Activated CD8-positive, alpha-beta T cell treated with anti-CD3 and anti-CD28 coated beads for 36 hours (primary cell): ENCODE results near the gene NRIP2. TPM values are rescaled to one million over a fixed set of nuclear protein-coding genes. Genes with fewer than 3 reads are reported as not detected.

Experiments used
- ATAC-seq: fragments of 200-7000 bp; cut with Tn5 transposase; one replicate; pipeline ENCODE4 v1.10.0; 2021; ENCODE audit warnings: mild to moderate bottlenecking, moderate library complexity
- CTCF ChIA-PET: fragments of 350-600 bp; sonication (Branson Sonifier 250); formaldehyde crosslinking; loops from one replicate; lab custom pipeline; 2021; ENCODE audit warnings: antibody characterized with exemption; lab: Charles Lee
- POLR2A ChIA-PET: fragments of 350-600 bp; sonication (Branson Sonifier 250); formaldehyde crosslinking; loops from one replicate; lab custom pipeline; 2021; ENCODE audit warnings: antibody characterized with exemption; lab: Charles Lee
- DNase-seq: peaks from one replicate; pipeline ENCODE4 v3.0.0-alpha.2; 2020
- H3K27ac Mint-ChIP-seq: one replicate; pipeline ENCODE4 v1.8.0; 2021; ENCODE audit warnings: mild to moderate bottlenecking, mixed read lengths
- H3K27me3 Mint-ChIP-seq: one replicate; pipeline ENCODE4 v1.8.0; 2021; ENCODE audit warnings: mixed read lengths
- H3K36me3 Mint-ChIP-seq: one replicate; pipeline ENCODE4 v1.8.0; 2021; ENCODE audit warnings: low read depth, mixed read lengths
- H3K4me1 Mint-ChIP-seq: one replicate; pipeline ENCODE4 v1.8.0; 2021; ENCODE audit warnings: low read depth, mixed read lengths
- H3K4me3 Mint-ChIP-seq: one replicate; pipeline ENCODE4 v1.8.0; 2021; ENCODE audit warnings: mild to moderate bottlenecking, moderate library complexity, mixed read lengths
- H3K9me3 Mint-ChIP-seq: one replicate; pipeline ENCODE4 v1.8.0; 2021; ENCODE audit warnings: mixed read lengths
- CTCF ChIP-seq: fragments of 200-600 bp; IDR thresholded peaks from one replicate; pipeline ENCODE4 v1.8.0; 2022; ENCODE audit warnings: antibody characterized with exemption, mild to moderate bottlenecking
- intact Hi-C: fragments of 100-400 bp; cut with micrococcal nuclease; formaldehyde crosslinking; loops from one replicate; pipeline ENCODE4 v1.10.0; 2022
- total RNA-seq, 2 experiments: library from RNA; stranded (reverse); gene quantifications; one replicate each; pipeline ENCODE4 v1.2.3, GENCODE V29; 2021

The NRIP2 gene
- total RNA-seq, 2 experiments from 2014 or later = not detected

DNA sequence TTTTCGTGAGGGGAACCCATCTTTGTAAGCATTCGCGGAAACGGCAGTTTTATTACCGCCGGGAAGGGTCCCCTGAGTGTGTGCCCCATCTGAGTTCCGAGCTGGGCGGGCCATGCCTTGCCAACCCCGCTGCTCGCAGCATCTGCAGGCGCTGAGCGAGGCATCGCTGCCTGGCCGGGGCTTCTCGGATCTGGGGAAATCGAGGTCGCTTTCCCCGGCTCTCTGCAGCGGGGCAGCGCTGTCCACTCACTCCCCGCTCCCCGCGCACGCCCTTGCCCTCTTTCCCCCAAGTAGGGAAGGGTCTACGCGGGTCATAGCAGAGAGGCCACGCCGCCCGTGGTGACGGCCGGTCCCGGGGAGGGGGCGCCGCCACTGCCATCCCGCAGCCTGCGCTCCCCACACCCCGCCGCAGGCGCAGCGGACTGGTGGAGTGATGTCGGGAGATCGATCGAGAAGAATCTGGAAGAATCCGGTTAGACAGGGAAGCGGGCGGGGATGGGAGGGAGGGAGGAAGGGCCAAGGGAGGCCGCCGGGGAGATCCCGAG lies 40.6 kb downstream of the NRIP2 start:
- TF ChIP-seq CTCF = no peak
- ATAC-seq = peak; percentile 7
- H3K4me1 Mint-ChIP-seq = peaks cover 26% of the 10 kb centered on the region
- no peaks in the 10 kb centered on the region for H3K9me3 Mint-ChIP-seq
- peak overlapping the region; percentile 70 for H3K27ac Mint-ChIP-seq
- intact Hi-C loops = no loop called here
- CTCF ChIA-PET = interaction anchor here (1.2 to 3.7 kb wide), 4 partner anchors 10 to 103 kb away, joined by 3 to 21 read pairs (median 9); no protein-coding TSS in a partner anchor
- H3K36me3 Mint-ChIP-seq = peaks cover 35% of the 10 kb centered on the region
- no peaks in the 10 kb centered on the region for H3K27me3 Mint-ChIP-seq
- peak overlapping the region; percentile 72 for H3K4me3 Mint-ChIP-seq
- DNase-seq = peak; percentile 29
- POLR2A ChIA-PET = interaction anchor here (0.7 to 3.0 kb wide), 5 partner anchors 9 to 103 kb away, joined by 3 to 27 read pairs (median 13); partner anchors contain the start of gene ITFG2

DNA sequence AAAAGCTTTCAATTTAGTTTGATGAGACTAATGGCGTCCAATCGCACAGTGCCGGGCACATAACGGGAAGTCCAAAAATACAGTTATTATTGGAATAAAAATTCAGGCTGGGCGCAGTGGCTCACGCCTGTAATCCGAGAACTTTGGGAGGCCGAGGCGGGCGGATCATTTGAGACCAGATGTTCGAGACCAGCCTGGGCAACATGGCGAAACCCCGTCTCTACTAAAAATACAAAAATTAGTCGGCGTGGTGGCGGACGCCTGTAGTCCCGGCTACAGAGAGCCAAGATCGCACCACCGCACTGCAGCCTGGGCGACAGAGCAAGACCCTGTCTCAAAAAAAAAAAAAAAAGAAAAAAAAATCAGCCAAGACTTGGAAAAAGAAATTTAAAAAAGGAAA lies 41.3 kb downstream of the NRIP2 start:
- intact Hi-C loops = no loop called here
- H3K4me3 Mint-ChIP-seq = peak overlapping the region; percentile 72
- peaks cover 22% of the 10 kb centered on the region for H3K4me1 Mint-ChIP-seq
- H3K36me3 Mint-ChIP-seq = peaks cover 28% of the 10 kb centered on the region
- no peaks in the 10 kb centered on the region for H3K27me3 Mint-ChIP-seq
- TF ChIP-seq CTCF = no peak
- H3K27ac Mint-ChIP-seq = no peak overlapping the region
- no peaks in the 10 kb centered on the region for H3K9me3 Mint-ChIP-seq
- ATAC-seq = no peak
- ChIA-PET CTCF (interaction anchor here (1.4 to 3.7 kb wide), 3 partner anchors 9 to 102 kb away, joined by 7 to 21 read pairs (median 11); no protein-coding TSS in a partner anchor), POLR2A (no interaction called here)
- DNase-seq = no peak

- H3K9me3 Mint-ChIP-seq = no peaks in the 10 kb centered on the region
- H3K27ac Mint-ChIP-seq = no peak overlapping the region
- ATAC-seq (no peak), DNase-seq (no peak)
- peaks cover 15% of the 10 kb centered on the region for H3K4me1 Mint-ChIP-seq
- CTCF ChIA-PET = interaction anchor here (1.5 to 3.6 kb wide), 3 partner anchors 9 to 110 kb away, joined by 7 to 12 read pairs (median 11); no protein-coding TSS in a partner anchor
- no peak for TF ChIP-seq CTCF
- intact Hi-C loops = no loop called here
- POLR2A ChIA-PET = interaction anchor here (0.5 kb wide), 1 partner anchor 122 kb away, joined by 3 read pairs; no protein-coding TSS in a partner anchor
- peaks cover 21% of the 10 kb centered on the region for H3K36me3 Mint-ChIP-seq
- H3K4me3 Mint-ChIP-seq = peak overlapping the region; percentile 72
- H3K27me3 Mint-ChIP-seq = no peaks in the 10 kb centered on the region
Measured at GRCh38 chr12:2792671-2793500, 41.9 kb downstream of the NRIP2 start.

DNA sequence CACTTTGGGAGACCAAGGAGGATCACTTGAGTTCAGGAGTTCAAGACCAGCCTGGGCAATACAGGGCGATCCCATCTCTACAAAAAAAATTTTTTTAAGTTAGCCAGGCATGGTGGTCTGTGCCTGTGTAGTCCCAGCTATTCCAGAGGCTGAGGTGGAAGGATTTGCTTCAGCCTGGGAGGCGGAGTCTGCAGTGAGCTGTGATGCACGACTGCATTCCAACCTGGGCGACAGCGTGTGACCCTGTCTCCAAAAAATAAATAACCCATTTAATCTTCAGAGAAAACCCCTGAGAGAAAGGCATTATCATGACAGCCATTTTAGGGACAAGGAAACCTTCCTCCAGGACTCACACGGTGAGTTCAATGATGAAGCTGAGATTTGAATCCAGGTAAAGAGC lies 43.7 kb downstream of the NRIP2 start:
- Mint-ChIP-seq H3K27me3 (no peaks in the 10 kb centered on the region), H3K36me3 (peaks cover 3% of the 10 kb centered on the region), H3K9me3 (no peaks in the 10 kb centered on the region), H3K4me3 (no peak overlapping the region), H3K4me1 (peaks cover 2% of the 10 kb centered on the region), H3K27ac (no peak overlapping the region)
- DNase-seq = no peak
- no peak for ATAC-seq
- ChIA-PET POLR2A (no interaction called here), CTCF (interaction anchor here (1.5 to 3.6 kb wide), 2 partner anchors 100 to 108 kb away, joined by 7 to 12 read pairs; no protein-coding TSS in a partner anchor)
- no peak for TF ChIP-seq CTCF
- intact Hi-C loops = no loop called here
